Measurements from ENCODE around the gene ALDH3B2. TPM values are rescaled to one million over a fixed set of nuclear protein-coding genes. Genes with fewer than 3 reads are reported as not detected.

Gene ALDH3B2
- total RNA-seq, 1 experiment from 2014 or later, result not detected

- Histone ChIP-seq H3K9ac (ENCODE audit: low read length) (no peak overlapping the region), H3K27me3 (ENCODE audit: insufficient read depth, low read length) (no peaks in the 10 kb centered on the region), H3K9me3 (ENCODE audit: control insufficient read depth in 1 of 2, insufficient read depth in 1 of 2, low read depth in 1 of 2, low read length in 2 of 2) (no peaks in the 10 kb centered on the region), H4K20me1 (ENCODE audit: insufficient read depth) (no peaks in the 10 kb centered on the region), H3K27ac (ENCODE audit: low read depth, low read length) (no peak overlapping the region), H2AFZ (ENCODE audit: low read depth, low read length, poor library complexity, severe bottlenecking) (no peak overlapping the region), H3K9me2 (ENCODE audit: insufficient read depth) (no peaks in the 10 kb centered on the region), H3K4me1 (ENCODE audit: control insufficient read depth in 1 of 2, insufficient read depth in 2 of 2, low read length in 2 of 2) (peaks cover 5 to 20% of the 10 kb centered on the region in 2 experiments), H3K4me3 (replicated peaks in 1 of 2; ENCODE audit: low read depth in 1 of 2, low read length in 2 of 2) (no peak overlapping the region), H3K36me3 (ENCODE audit: control insufficient read depth in 1 of 2, insufficient read depth in 2 of 2, low read length in 2 of 2) (peaks cover 19 to 21% of the 10 kb centered on the region in 2 experiments; a peak in 3 of 4 replicates), H3K79me2 (ENCODE audit: insufficient read depth, low read length) (peaks cover 17% of the 10 kb centered on the region), H3K4me2 (ENCODE audit: low read length) (no peak overlapping the region)
- CTCF ChIA-PET, result no interaction called here
- DNase-seq (ENCODE audit: low read depth, low spot score), result no peak
- no TSS peak for BruUV-seq (replicated peaks)
- POLR2A ChIA-PET, result no interaction called here
- TF ChIP-seq YY1 (IDR thresholded peaks at IDR 0.05; ENCODE audit: extremely low read depth, insufficient replicate concordance, low read depth, low read length) (no peak), CEBPB (IDR thresholded peaks at IDR 0.05; ENCODE audit: low read depth) (no peak), MAX (IDR thresholded peaks at IDR 0.05) (no peak), SIN3A (IDR thresholded peaks at IDR 0.05; ENCODE audit: low read depth) (no peak), JUND (IDR thresholded peaks at IDR 0.05) (no peak), CTCF (IDR thresholded peaks at IDR 0.05 in 2 of 3, conservative IDR thresholded peaks at IDR 0.05 in 1 of 3; ENCODE audit: borderline replicate concordance in 1 of 3, insufficient read depth in 1 of 3, low read depth in 2 of 3, low read length in 2 of 3) (no peak), SRF (IDR thresholded peaks at IDR 0.05; ENCODE audit: low read depth) (no peak), ATF3 (IDR thresholded peaks at IDR 0.05) (no peak), POLR2A (IDR thresholded peaks at IDR 0.05; ENCODE audit: borderline replicate concordance, extremely low read depth, insufficient read depth, insufficient read length) (no peak), REST (IDR thresholded peaks at IDR 0.05; ENCODE audit: low read depth) (no peak), ZFX (IDR thresholded peaks at IDR 0.05) (no peak)
- ATAC-seq, result no peak
- RAD21 ChIA-PET (ENCODE audit: low non-redundant PET in 1 of 2, low total read pairs in 2 of 2, uncharacterized antibody in 2 of 2, unreplicated experiment in 2 of 2), result no interaction called here
- intact Hi-C loops (cut with micrococcal nuclease), result no loop called here
Measured at GRCh38 chr11:67612751-67613150, 61.7 kb downstream of the ALDH3B2 start.

Other genes starting within 250 kb of the ALDH3B2 start
- gene RPS6KB2, start 246.1 kb downstream of the ALDH3B2 start, total RNA-seq (2021; ENCODE audit: unreplicated experiment), result 54.1 TPM
- 1.4 TPM for gene PTPRCAP, start 236.9 kb downstream of the ALDH3B2 start, total RNA-seq (2021; ENCODE audit: unreplicated experiment)
- 94.5 TPM for gene CORO1B, start 231.1 kb downstream of the ALDH3B2 start, total RNA-seq (2021; ENCODE audit: unreplicated experiment)
- not detected for gene GPR152, start 221.9 kb downstream of the ALDH3B2 start, total RNA-seq (2021; ENCODE audit: unreplicated experiment)
- not detected for gene CABP4, start 219.3 kb downstream of the ALDH3B2 start, total RNA-seq (2021; ENCODE audit: unreplicated experiment)
- 44.2 TPM for gene TMEM134, start 205.4 kb downstream of the ALDH3B2 start, total RNA-seq (2021; ENCODE audit: unreplicated experiment)
- gene AIP, start 191.6 kb downstream of the ALDH3B2 start, total RNA-seq (2021; ENCODE audit: unreplicated experiment), result 61.0 TPM
- gene PITPNM1, start 169.3 kb downstream of the ALDH3B2 start, total RNA-seq (2021; ENCODE audit: unreplicated experiment), result 79.5 TPM
- 53.6 TPM for gene CDK2AP2, start 166.5 kb downstream of the ALDH3B2 start, total RNA-seq (2021; ENCODE audit: unreplicated experiment)
- not detected for gene CABP2, start 151.2 kb downstream of the ALDH3B2 start, total RNA-seq (2021; ENCODE audit: unreplicated experiment)
- gene GSTP1, start 90.8 kb downstream of the ALDH3B2 start, total RNA-seq (2021; ENCODE audit: unreplicated experiment), result 893 TPM
- 242 TPM for gene NDUFV1, start 67.7 kb downstream of the ALDH3B2 start, total RNA-seq (2021; ENCODE audit: unreplicated experiment)
- 18.7 TPM for gene NUDT8, start 44.7 kb downstream of the ALDH3B2 start, total RNA-seq (2021; ENCODE audit: unreplicated experiment)
- gene TBX10, start 34.9 kb downstream of the ALDH3B2 start, total RNA-seq (2021; ENCODE audit: unreplicated experiment), result not detected
- 0.30 TPM for gene ACY3, start 23.9 kb downstream of the ALDH3B2 start, total RNA-seq (2021; ENCODE audit: unreplicated experiment)

Data from HCT116 (cell line).